Measurements from ENCODE around the gene SGMS2.

SGMS2 gene

GRCh38 chr4:107855723-107856122 lies 31.0 kb downstream of the SGMS2 start:
- no peak for TF ChIP-seq KLF17 (tag by site-specific recombination; IDR thresholded peaks at IDR 0.05)
- no peak for TF ChIP-seq HOXD13 (CRISPR knock-in tag; IDR thresholded peaks at IDR 0.05; ENCODE audit: borderline replicate concordance)
- TF ChIP-seq ZNF350 (tag by site-specific recombination; IDR thresholded peaks at IDR 0.05): no peak
- ChIA-PET CTCF (interaction anchor here (0.6 kb wide), 1 partner anchor 45 kb away, joined by 3 read pairs; no protein-coding TSS in a partner anchor), POLR2A (no interaction called here)

DNA sequence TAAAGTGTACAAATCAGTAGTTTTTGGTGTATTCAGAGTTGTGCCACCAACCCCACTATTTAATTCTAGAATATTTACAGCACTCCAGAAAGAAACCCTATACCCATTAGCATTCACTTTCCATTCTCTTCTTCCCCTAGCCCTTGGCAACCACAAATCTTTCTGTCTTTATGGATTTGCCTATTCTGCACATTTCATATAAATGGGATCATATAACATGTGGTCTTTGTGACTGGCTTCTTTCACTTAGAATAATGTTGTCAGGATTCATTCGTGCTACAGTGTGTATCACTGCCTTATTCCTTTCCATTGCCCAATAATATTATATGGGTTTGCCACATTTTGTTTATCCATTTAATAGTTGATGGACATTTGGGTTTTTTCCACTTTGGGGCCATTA lies 32.2 kb downstream of the SGMS2 start:
- ChIA-PET POLR2A (no interaction called here), CTCF (no interaction called here)
- no peaks in the 10 kb centered on the region for H3K9me3 ChIP-seq (ENCODE audit: control insufficient read depth, insufficient read depth, low read depth, low read length)
- H3K4me1 ChIP-seq (ENCODE audit: control insufficient read depth, insufficient read depth, low read length): peaks cover 17% of the 10 kb centered on the region
- peaks cover 0 to 10% of the 10 kb centered on the region in 2 experiments; a peak in 1 of 3 replicates for H3K36me3 ChIP-seq (ENCODE audit: control insufficient read depth in 2 of 2, insufficient read depth in 1 of 2, low read length in 2 of 2)
- no peak for TF ChIP-seq REPIN1 (tag by site-specific recombination; IDR thresholded peaks at IDR 0.05; ENCODE audit: low read depth)
- TF ChIP-seq ZBTB7A (tag by site-specific recombination; IDR thresholded peaks at IDR 0.05; ENCODE audit: low read depth): no peak
- no peak for TF ChIP-seq ZNF623 (tag by site-specific recombination; IDR thresholded peaks at IDR 0.05)
- TF ChIP-seq ZBTB49 (tag by site-specific recombination; IDR thresholded peaks at IDR 0.05; ENCODE audit: low read depth): no peak
- TF ChIP-seq ZNF654 (tag by site-specific recombination; IDR thresholded peaks at IDR 0.05; ENCODE audit: low read depth): no peak
- TF ChIP-seq ZNF600 (tag by site-specific recombination; IDR thresholded peaks at IDR 0.05): no peak
- TF ChIP-seq ZNF837 (tag by site-specific recombination; IDR thresholded peaks at IDR 0.05): no peak
- no peak overlapping the region for H3K4me3 ChIP-seq (ENCODE audit: low read depth, low read length)
- no peak overlapping the region for H3K27ac ChIP-seq (ENCODE audit: extremely low read depth, low read depth, low read length)

More at GRCh38 chr4:107855723-107856122, 31.0 kb downstream of the SGMS2 start:
- peaks cover 17% of the 10 kb centered on the region for H3K4me1 ChIP-seq (ENCODE audit: control insufficient read depth, insufficient read depth, low read length)
- no peak overlapping the region for H3K4me3 ChIP-seq (ENCODE audit: low read depth, low read length)
- peaks cover 0 to 6% of the 10 kb centered on the region in 2 experiments; a peak in 1 of 3 replicates for H3K36me3 ChIP-seq (ENCODE audit: control insufficient read depth in 2 of 2, insufficient read depth in 1 of 2, low read length in 2 of 2)
- H3K27ac ChIP-seq (ENCODE audit: extremely low read depth, low read depth, low read length): no peak overlapping the region
- no peaks in the 10 kb centered on the region for H3K9me3 ChIP-seq (ENCODE audit: control insufficient read depth, insufficient read depth, low read depth, low read length)

DNA sequence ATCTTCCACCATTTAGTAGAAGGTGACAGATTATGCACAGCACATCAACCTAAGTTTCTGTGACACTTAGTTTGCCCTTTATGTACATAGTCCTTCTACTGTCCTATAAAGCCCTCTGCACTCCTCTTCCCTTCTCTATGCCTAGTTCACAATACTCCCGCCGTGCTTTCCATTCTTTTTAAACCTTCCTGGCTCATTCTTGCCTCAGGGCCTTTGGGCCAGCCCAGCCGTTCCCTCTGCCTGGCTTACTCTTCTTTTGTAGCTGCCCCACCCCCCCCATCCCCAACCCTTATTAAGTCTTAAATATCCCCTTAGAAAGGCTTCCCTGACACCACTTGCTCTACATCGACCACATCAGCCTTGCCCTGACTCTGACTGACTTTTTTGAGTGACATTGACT lies 33.0 kb downstream of the SGMS2 start:
- Histone ChIP-seq H3K36me3 (ENCODE audit: control insufficient read depth in 2 of 2, insufficient read depth in 1 of 2, low read length in 2 of 2) (peaks cover 0 to 10% of the 10 kb centered on the region in 2 experiments; a peak in 1 of 3 replicates), H3K4me3 (ENCODE audit: low read depth, low read length) (no peak overlapping the region), H3K4me1 (ENCODE audit: control insufficient read depth, insufficient read depth, low read length) (peaks cover 17% of the 10 kb centered on the region), H3K27ac (ENCODE audit: extremely low read depth, low read depth, low read length) (no peak overlapping the region), H3K9me3 (ENCODE audit: control insufficient read depth, insufficient read depth, low read depth, low read length) (no peaks in the 10 kb centered on the region)
- POLR2A ChIA-PET: no interaction called here
- no peak for TF ChIP-seq ZSCAN16 (tag by site-specific recombination; IDR thresholded peaks at IDR 0.05)
- CTCF ChIA-PET: no interaction called here

DNA sequence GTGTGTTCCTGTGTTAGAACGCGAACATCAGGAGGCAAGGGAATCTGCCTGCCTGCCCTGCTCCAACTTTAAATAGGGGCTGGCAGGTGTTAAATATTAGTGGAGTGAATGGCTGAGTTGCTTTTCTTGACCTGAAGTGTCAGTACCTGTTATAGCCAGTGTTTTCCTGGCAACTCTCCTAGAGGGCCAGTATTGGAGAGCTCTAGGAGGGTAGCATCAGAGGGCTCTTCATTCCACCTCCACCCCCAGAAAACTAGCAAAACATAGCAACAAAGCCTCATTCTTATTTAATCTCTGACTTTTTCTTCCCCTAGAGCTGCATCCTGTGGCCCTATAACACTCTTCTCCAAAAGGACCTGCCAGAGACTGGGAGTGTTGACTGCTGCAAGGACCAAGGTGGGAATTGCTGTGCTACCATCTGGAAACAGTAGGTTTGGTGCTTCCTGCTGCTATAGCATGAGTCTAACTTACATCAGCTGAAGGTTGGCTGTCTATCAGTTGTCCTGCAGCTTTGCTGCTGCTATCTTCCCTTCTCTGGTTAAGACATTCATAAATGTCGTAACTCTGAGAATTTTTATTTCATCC lies 33.5 kb downstream of the SGMS2 start:
- Histone ChIP-seq H3K4me3 (ENCODE audit: low read depth, low read length) (no peak overlapping the region), H3K9me3 (ENCODE audit: control insufficient read depth, insufficient read depth, low read depth, low read length) (no peaks in the 10 kb centered on the region), H3K36me3 (ENCODE audit: control insufficient read depth in 2 of 2, insufficient read depth in 1 of 2, low read length in 2 of 2) (peaks cover 0 to 10% of the 10 kb centered on the region in 2 experiments; a peak in 1 of 3 replicates), H3K27ac (ENCODE audit: extremely low read depth, low read depth, low read length) (no peak overlapping the region), H3K4me1 (ENCODE audit: control insufficient read depth, insufficient read depth, low read length) (peaks cover 16% of the 10 kb centered on the region)
- ChIA-PET CTCF (no interaction called here), POLR2A (no interaction called here)
- TF ChIP-seq, protein P1, sequence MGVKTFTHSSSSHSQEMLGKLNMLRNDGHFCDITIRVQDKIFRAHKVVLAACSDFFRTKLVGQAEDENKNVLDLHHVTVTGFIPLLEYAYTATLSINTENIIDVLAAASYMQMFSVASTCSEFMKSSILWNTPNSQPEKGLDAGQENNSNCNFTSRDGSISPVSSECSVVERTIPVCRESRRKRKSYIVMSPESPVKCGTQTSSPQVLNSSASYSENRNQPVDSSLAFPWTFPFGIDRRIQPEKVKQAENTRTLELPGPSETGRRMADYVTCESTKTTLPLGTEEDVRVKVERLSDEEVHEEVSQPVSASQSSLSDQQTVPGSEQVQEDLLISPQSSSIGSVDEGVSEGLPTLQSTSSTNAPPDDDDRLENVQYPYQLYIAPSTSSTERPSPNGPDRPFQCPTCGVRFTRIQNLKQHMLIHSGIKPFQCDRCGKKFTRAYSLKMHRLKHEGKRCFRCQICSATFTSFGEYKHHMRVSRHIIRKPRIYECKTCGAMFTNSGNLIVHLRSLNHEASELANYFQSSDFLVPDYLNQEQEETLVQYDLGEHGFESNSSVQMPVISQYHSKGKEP (tag by site-specific recombination; IDR thresholded peaks at IDR 0.05): no peak
- no peak for TF ChIP-seq ZNF837 (tag by site-specific recombination; IDR thresholded peaks at IDR 0.05)
- no peak for TF ChIP-seq ZNF544 (tag by site-specific recombination; IDR thresholded peaks at IDR 0.05)
- no peak for TF ChIP-seq SALL2 (tag by site-specific recombination; IDR thresholded peaks at IDR 0.05; ENCODE audit: borderline replicate concordance)
- no peak for TF ChIP-seq ZNF341 (tag by site-specific recombination; IDR thresholded peaks at IDR 0.05; ENCODE audit: low read depth)
- no peak for TF ChIP-seq ZNF133 (tag by site-specific recombination; IDR thresholded peaks at IDR 0.05)
- no peak for TF ChIP-seq ZNF654 (tag by site-specific recombination; IDR thresholded peaks at IDR 0.05; ENCODE audit: low read depth)
- TF ChIP-seq SP7 (tag by site-specific recombination; IDR thresholded peaks at IDR 0.05): no peak
- TF ChIP-seq ZNF24 (tag by site-specific recombination; IDR thresholded peaks at IDR 0.05): no peak
- TF ChIP-seq ZNF768 (tag by site-specific recombination; IDR thresholded peaks at IDR 0.05): no peak
- TF ChIP-seq ZFP3 (tag by site-specific recombination; IDR thresholded peaks at IDR 0.05; ENCODE audit: low read depth): no peak
- no peak for TF ChIP-seq ZNF624 (tag by site-specific recombination; IDR thresholded peaks at IDR 0.05)
- no peak for TF ChIP-seq ZBTB7A (tag by site-specific recombination; IDR thresholded peaks at IDR 0.05; ENCODE audit: low read depth)
- TF ChIP-seq, protein P2, sequence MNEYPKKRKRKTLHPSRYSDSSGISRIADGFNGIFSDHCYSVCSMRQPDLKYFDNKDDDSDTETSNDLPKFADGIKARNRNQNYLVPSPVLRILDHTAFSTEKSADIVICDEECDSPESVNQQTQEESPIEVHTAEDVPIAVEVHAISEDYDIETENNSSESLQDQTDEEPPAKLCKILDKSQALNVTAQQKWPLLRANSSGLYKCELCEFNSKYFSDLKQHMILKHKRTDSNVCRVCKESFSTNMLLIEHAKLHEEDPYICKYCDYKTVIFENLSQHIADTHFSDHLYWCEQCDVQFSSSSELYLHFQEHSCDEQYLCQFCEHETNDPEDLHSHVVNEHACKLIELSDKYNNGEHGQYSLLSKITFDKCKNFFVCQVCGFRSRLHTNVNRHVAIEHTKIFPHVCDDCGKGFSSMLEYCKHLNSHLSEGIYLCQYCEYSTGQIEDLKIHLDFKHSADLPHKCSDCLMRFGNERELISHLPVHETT (tag by site-specific recombination; IDR thresholded peaks at IDR 0.05): no peak

All from HEK293 (cell line).